Loucy (cell line): ENCODE results near the gene FKBP1C.

Experiments used
- CTCF ChIP-seq: fragments of 200-600 bp; sonication (generic); conservative IDR thresholded peaks from 2 replicates; pipeline ENCODE4 v1.5.1; 2014; ENCODE audit warnings: mild to moderate bottlenecking, antibody characterized with exemption, low read length
- EZH2phosphoT487 ChIP-seq: fragments of 200-600 bp; IDR thresholded peaks from 2 replicates; pipeline ENCODE4 v1.6.1; 2018; ENCODE audit warnings: antibody characterized with exemption, mild to moderate bottlenecking, moderate library complexity, borderline replicate concordance

- no peak; the same call in 1 of the 2 replicates for TF ChIP-seq CTCF
- no peak for TF ChIP-seq EZH2phosphoT487
These were observed 34.6 kb downstream of the FKBP1C start for GRCh38 chr6:63245909-63246308.
